GM10266 (cell line): ENCODE measurements around the gene RGS14.

ENCODE experiments used
- DNase-seq: peaks from one replicate; pipeline ENCODE4 v3.0.0; 2012; ENCODE audit errors: extremely low spot score
- CTCF ChIP-seq: IDR thresholded peaks from 2 replicates; pipeline ENCODE4 v1.5.1; 2012; ENCODE audit warnings: mild to moderate bottlenecking, low read depth; ENCODE audit not compliant: control insufficient read depth, insufficient read depth; ENCODE audit errors: missing control alignments

RGS14 gene

GRCh38 chr5:177389241-177390169, 31.8 kb downstream of the RGS14 start:
- TF ChIP-seq CTCF = no peak
- no peak for DNase-seq

GRCh38 chr5:177390363-177391300, 32.9 kb downstream of the RGS14 start:
- TF ChIP-seq CTCF = peak; percentile 92
- DNase-seq = peak; percentile 93

- no peak for TF ChIP-seq CTCF
- DNase-seq = no peak
Observed at GRCh38 chr5:177392765-177393164, 35.0 kb downstream of the RGS14 start.

DNA sequence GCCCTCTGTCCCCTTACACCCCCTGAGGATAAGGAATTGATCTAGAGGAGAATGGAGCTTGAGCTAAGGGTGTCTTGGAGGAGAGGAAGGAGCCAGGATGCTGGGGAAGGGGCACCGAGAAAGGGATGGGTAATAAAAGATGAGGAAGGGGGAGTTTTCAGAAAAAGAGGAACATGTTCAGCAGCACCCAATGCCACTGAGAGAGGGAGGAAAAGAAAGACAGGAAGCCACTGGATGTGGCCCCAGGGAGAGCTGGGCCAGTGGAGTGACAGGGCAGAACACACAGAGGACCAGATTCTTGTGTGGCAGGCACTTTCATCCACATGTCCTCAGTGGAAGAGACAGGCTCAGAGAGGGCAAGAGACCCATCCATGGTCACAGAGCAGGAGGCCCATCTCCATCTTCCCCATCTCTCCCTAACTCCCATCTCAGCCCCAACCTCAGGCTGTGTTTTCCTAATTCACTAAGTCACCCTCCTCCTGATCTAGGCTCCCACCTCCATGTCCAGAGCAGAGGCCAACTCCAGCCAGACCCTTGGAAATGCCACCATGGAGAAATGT, 35.6 kb downstream of the RGS14 start:
- no peak for DNase-seq
- no peak for TF ChIP-seq CTCF

GRCh38 chr5:177393990-177394389, 36.3 kb downstream of the RGS14 start:
- DNase-seq = no peak
- no peak for TF ChIP-seq CTCF

DNA sequence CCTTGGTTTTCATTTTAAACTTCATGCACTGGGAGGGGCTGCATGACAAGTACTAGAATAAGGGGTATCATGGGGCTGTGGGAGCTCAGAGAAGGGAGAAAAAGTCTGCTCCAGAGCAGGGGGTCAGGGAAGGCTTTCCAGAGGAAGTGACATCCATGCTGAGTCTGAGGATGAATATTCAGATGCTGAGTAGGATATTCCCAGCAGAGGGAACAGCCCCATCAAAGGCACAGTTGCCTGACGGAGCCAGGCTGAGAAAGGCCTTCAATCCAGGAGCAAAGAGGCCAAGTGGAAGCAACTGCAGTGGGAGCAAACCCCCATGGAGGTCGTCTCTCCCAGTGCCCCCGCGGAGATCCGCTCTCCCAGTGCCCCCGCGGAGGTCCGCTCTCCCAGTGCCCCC, 38.4 kb downstream of the RGS14 start:
- no peak for DNase-seq
- no peak for TF ChIP-seq CTCF
